Colonic mucosa (tissue), 4 donors: ENCODE data around the gene CLDN7. TPM values are rescaled to one million over a fixed set of nuclear protein-coding genes. Genes with fewer than 3 reads are reported as not detected.
"Not testable (repeated sequence)": the region's sequence is repeated elsewhere in the genome, so short reads cannot be mapped to it uniquely, and the experiment has no call there.

Experiments used
- DNase-seq: peaks from one replicate; pipeline ENCODE4 v3.0.0-alpha.2; 2020
- H3K27ac ChIP-seq: fragments of 200-600 bp; one replicate; pipeline ENCODE4 v1.8.0; 2021
- H3K27me3 ChIP-seq: fragments of 200-600 bp; one replicate; pipeline ENCODE4 v1.8.0; 2021
- H3K36me3 ChIP-seq: fragments of 200-600 bp; one replicate; pipeline ENCODE4 v1.8.0; 2021
- H3K4me1 ChIP-seq: fragments of 200-600 bp; one replicate; pipeline ENCODE4 v1.8.0; 2021; ENCODE audit warnings: mild to moderate bottlenecking
- H3K4me3 ChIP-seq: fragments of 200-600 bp; one replicate; pipeline ENCODE4 v1.8.0; 2021
- H3K9ac ChIP-seq, 2 donors: one replicate each; pipeline ENCODE4 v1.7.0; 2013; ENCODE audit warnings: control low read depth in 2 of 2, low read depth in 2 of 2, low read length in 2 of 2
- H3K9me3 ChIP-seq: fragments of 200-600 bp; one replicate; pipeline ENCODE4 v1.8.0; 2021
- CTCF ChIP-seq: fragments of 200-600 bp; IDR thresholded peaks from one replicate; pipeline ENCODE4 v1.8.0; 2022; ENCODE audit warnings: antibody characterized with exemption, mild to moderate bottlenecking
- intact Hi-C: fragments of 100-400 bp; cut with DNase I; formaldehyde crosslinking; loops from one replicate; pipeline ENCODE4 v1.14.1; 2022
- total RNA-seq, 2 donors: library from RNA; stranded (reverse); fragmentation: NEBNext Ultra II Directional in 1 of 2; extraction: Animal tissue kit (Norgen Biotek cat#: 25700) in 1 of 2; gene quantifications; one replicate each; pipeline ENCODE4 v1.2.1, GENCODE V29; 2021
- donor health status: healthy.
- donor health status: DM: no; HTN: no; CAD: no.
- donor health status: DM: no; HTN: no; CAD: no.

CLDN7 gene
- total RNA-seq, 2 donors from 2014 or later, result 798 to 919 TPM

GRCh38 chr17:7250695-7251627 lies 11.3 kb downstream of the CLDN7 start:
- peaks cover 4% of the 10 kb centered on the region for H3K36me3 ChIP-seq

GRCh38 chr17:7249830-7250229 lies 12.4 kb downstream of the CLDN7 start:
- H3K27me3 ChIP-seq, result no peaks in the 10 kb centered on the region
- peak overlapping the region; percentile 99 for H3K27ac ChIP-seq
- peaks cover 3% of the 10 kb centered on the region for H3K36me3 ChIP-seq
- H3K9ac ChIP-seq, result peak overlapping the region; percentile 95 to 98
- peaks cover 18% of the 10 kb centered on the region for H3K4me1 ChIP-seq
- no peaks in the 10 kb centered on the region for H3K9me3 ChIP-seq
- no peak for DNase-seq
- intact Hi-C loops, result no loop called here
- no peak for TF ChIP-seq CTCF
- H3K4me3 ChIP-seq, result peak overlapping the region; percentile 98

More at GRCh38 chr17:7250695-7251627, 11.3 kb downstream of the CLDN7 start:
- peak overlapping the region; percentile 99 for H3K27ac ChIP-seq
- TF ChIP-seq CTCF, result no peak
- H3K9ac ChIP-seq, result peak overlapping the region; percentile 95 to 98
- intact Hi-C loops, result no loop called here
- H3K4me3 ChIP-seq, result peak overlapping the region; percentile 98
- no peaks in the 10 kb centered on the region for H3K27me3 ChIP-seq
- DNase-seq, result peak; percentile 44
- no peaks in the 10 kb centered on the region for H3K9me3 ChIP-seq
- H3K4me1 ChIP-seq, result peaks cover 18% of the 10 kb centered on the region

GRCh38 chr17:7249214-7249613 lies 13.1 kb downstream of the CLDN7 start:
- intact Hi-C loops, result no loop called here
- H3K4me3 ChIP-seq, result no peak overlapping the region
- DNase-seq, result no peak
- H3K36me3 ChIP-seq, result no peaks in the 10 kb centered on the region
- H3K27me3 ChIP-seq, result no peaks in the 10 kb centered on the region
- no peaks in the 10 kb centered on the region for H3K9me3 ChIP-seq
- H3K27ac ChIP-seq, result no peak overlapping the region
- TF ChIP-seq CTCF, result no peak
- peaks cover 18% of the 10 kb centered on the region for H3K4me1 ChIP-seq
- H3K9ac ChIP-seq, result peak overlapping the region in 1 of 2 donors; percentile 8

- Histone ChIP-seq H3K4me3 (no peak overlapping the region), H3K36me3 (no peaks in the 10 kb centered on the region), H3K4me1 (peaks cover 18% of the 10 kb centered on the region), H3K27me3 (no peaks in the 10 kb centered on the region), H3K27ac (no peak overlapping the region), H3K9me3 (no peaks in the 10 kb centered on the region), H3K9ac (peak overlapping the region in 1 of 2 donors; percentile 8)
- DNase-seq, result no peak
- TF ChIP-seq CTCF, result no peak
- intact Hi-C loops, result no loop called here
These were observed 13.5 kb downstream of the CLDN7 start for GRCh38 chr17:7248796-7249195.

GRCh38 chr17:7246779-7247178 lies 15.5 kb downstream of the CLDN7 start:
- no peak overlapping the region for H3K9ac ChIP-seq
- no peaks in the 10 kb centered on the region for H3K27me3 ChIP-seq
- DNase-seq, result no peak
- H3K4me1 ChIP-seq, result peaks cover 13% of the 10 kb centered on the region
- intact Hi-C loops, result no loop called here
- no peak for TF ChIP-seq CTCF
- H3K27ac ChIP-seq, result no peak overlapping the region
- no peak overlapping the region for H3K4me3 ChIP-seq
- H3K9me3 ChIP-seq, result no peaks in the 10 kb centered on the region
- H3K36me3 ChIP-seq, result no peaks in the 10 kb centered on the region

GRCh38 chr17:7243838-7244237 lies 18.4 kb downstream of the CLDN7 start:
- DNase-seq, H3K9me3 ChIP-seq, H3K27me3 ChIP-seq, intact Hi-C loops, H3K36me3 ChIP-seq, H3K4me3 ChIP-seq: not testable (repeated sequence)
- Histone ChIP-seq H3K9ac (peak overlapping the region in 1 of 2 donors; percentile 100), H3K4me1 (peaks cover 14% of the 10 kb centered on the region), H3K27ac (peak overlapping the region; percentile 99)
